Gastroesophageal sphincter (tissue), 3 donors: ENCODE results near the gene KMT2D.
A peak's percentile ranks its signal among the peaks of the same experiment; 100 is the strongest.

Experiments used
- EP300 ChIP-seq: sonication (generic); formaldehyde crosslinking; IDR thresholded peaks from one replicate; pipeline ENCODE4 v1.6.1; 2017; ENCODE audit warnings: antibody characterized with exemption, mild to moderate bottlenecking
- POLR2A ChIP-seq, 2 donors: fragments of 450-650 bp; IDR thresholded peaks; one replicate each; pipeline ENCODE4 v1.6.1; 2017; ENCODE audit warnings: antibody characterized with exemption in 2 of 2, mild to moderate bottlenecking in 2 of 2, moderate library complexity in 1 of 2
- POLR2AphosphoS5 ChIP-seq: sonication (generic); formaldehyde crosslinking; IDR thresholded peaks from one replicate; pipeline ENCODE4 v1.6.1; 2017; ENCODE audit warnings: antibody characterized with exemption
- TF ChIP-seq, protein P1 (sequence below), 4 experiments: fragments of 200-600 bp in 2 of 4; fragments of 450-650 bp in 2 of 4; sonication (generic) in 1 of 4; IDR thresholded peaks; one replicate each; pipeline ENCODE4 v1.5.1; 2017 to 2019; ENCODE audit warnings: antibody characterized with exemption in 4 of 4, mild to moderate bottlenecking in 2 of 4, moderate library complexity in 2 of 4

DNA sequence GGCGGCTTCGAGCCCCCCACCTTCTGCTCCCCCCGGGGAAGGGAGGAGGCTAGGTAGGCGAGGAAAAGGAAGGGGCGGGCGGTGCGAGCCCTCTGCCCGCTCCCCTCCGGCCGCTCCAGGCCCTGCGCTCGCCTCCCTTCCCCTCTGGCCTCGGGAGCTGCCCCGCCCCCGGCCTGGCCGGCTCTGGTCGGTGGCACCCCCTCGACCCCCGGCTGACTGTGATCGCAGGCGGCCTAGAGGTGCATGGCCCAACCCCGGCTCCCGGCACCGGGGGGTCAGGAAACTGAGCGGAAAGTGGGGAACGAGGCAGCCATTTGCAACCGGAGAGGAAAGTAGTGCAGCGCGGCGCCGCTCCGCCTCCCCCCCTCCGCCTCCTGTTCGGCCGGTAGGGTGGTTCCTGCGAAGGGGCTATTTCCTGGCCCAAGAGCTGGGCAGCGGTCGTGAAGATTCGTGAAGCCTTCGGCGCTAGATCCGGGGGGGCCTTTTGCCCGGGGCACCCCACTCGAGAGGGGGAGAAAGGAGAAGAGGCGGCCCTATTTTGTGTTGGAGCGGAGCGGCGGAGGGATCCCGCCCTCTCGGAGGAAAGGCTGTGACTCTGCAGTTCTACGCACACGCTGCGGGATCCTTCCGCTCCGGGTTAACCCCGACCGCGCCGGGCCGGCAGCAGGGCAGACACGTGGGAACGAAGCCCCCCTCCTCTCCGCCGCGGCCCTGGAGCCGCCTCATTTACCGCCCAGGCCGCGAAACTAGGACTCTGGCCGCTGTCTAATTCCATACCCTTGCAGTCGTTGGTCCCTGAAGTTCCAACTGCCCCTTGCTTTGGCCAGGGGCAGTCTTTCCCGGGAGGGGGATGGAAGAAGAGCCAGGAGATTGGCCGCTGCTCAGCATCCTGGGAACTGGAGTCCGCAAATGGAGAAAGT is at the start of gene KMT2D:
- TF ChIP-seq, protein P1, sequence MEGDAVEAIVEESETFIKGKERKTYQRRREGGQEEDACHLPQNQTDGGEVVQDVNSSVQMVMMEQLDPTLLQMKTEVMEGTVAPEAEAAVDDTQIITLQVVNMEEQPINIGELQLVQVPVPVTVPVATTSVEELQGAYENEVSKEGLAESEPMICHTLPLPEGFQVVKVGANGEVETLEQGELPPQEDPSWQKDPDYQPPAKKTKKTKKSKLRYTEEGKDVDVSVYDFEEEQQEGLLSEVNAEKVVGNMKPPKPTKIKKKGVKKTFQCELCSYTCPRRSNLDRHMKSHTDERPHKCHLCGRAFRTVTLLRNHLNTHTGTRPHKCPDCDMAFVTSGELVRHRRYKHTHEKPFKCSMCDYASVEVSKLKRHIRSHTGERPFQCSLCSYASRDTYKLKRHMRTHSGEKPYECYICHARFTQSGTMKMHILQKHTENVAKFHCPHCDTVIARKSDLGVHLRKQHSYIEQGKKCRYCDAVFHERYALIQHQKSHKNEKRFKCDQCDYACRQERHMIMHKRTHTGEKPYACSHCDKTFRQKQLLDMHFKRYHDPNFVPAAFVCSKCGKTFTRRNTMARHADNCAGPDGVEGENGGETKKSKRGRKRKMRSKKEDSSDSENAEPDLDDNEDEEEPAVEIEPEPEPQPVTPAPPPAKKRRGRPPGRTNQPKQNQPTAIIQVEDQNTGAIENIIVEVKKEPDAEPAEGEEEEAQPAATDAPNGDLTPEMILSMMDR (IDR thresholded peaks at IDR 0.05): peak in 3 of 4 experiments; percentile 33 to 70 (median 53)
- no peak for TF ChIP-seq POLR2A (IDR thresholded peaks at IDR 0.05)
- TF ChIP-seq POLR2AphosphoS5: peak; percentile 91
- no peak for TF ChIP-seq EP300
